ENCODE measurements around the gene PBX4.
A peak's percentile ranks its signal among the peaks of the same experiment; 100 is the strongest.

Gene PBX4

GRCh38 chr19:19631346-19631745 is 12.9 kb upstream of the PBX4 start:
- no peak for TF ChIP-seq CTCF (IDR thresholded peaks at IDR 0.05; ENCODE audit: borderline replicate concordance, insufficient read depth, low read depth, low read length)
- no peak overlapping the region for H3K4me3 ChIP-seq (ENCODE audit: low read depth, low read length)

GRCh38 chr19:19630426-19630825 is 11.9 kb upstream of the PBX4 start:
- no peak overlapping the region for H3K4me3 ChIP-seq (ENCODE audit: low read depth, low read length)
- TF ChIP-seq CTCF (IDR thresholded peaks at IDR 0.05; ENCODE audit: borderline replicate concordance, insufficient read depth, low read depth, low read length) = no peak

GRCh38 chr19:19630062-19630414 is 11.6 kb upstream of the PBX4 start:
- no peak for TF ChIP-seq CTCF (IDR thresholded peaks at IDR 0.05; ENCODE audit: borderline replicate concordance, insufficient read depth, low read depth, low read length)
- no peak overlapping the region for H3K4me3 ChIP-seq (ENCODE audit: low read depth, low read length)

- TF ChIP-seq CTCF (IDR thresholded peaks at IDR 0.05; ENCODE audit: borderline replicate concordance, insufficient read depth, low read depth, low read length) = no peak
- peak overlapping the region; percentile 79 for H3K4me3 ChIP-seq (ENCODE audit: low read depth, low read length)
These were observed 10.1 kb upstream of the PBX4 start for GRCh38 chr19:19628501-19629134.

- TF ChIP-seq CTCF (IDR thresholded peaks at IDR 0.05; ENCODE audit: borderline replicate concordance, insufficient read depth, low read depth, low read length) = no peak
- H3K4me3 ChIP-seq (ENCODE audit: low read depth, low read length) = peak within 1 kb of the TSS; percentile 79
These were observed 9.4 kb upstream of the PBX4 start, which contains the start of gene LPAR2 for GRCh38 chr19:19627621-19628500. LPAR2 (minus strand) TSS chr19:19628220; CDS start chr19:19627275, 945 bp downstream.

GRCh38 chr19:19626516-19627472 is 8.3 kb upstream of the PBX4 start:
- TF ChIP-seq CTCF (IDR thresholded peaks at IDR 0.05; ENCODE audit: borderline replicate concordance, insufficient read depth, low read depth, low read length) = no peak
- H3K4me3 ChIP-seq (ENCODE audit: low read depth, low read length) = peak overlapping the region; percentile 79
